GM12874 (cell line): ENCODE measurements around the gene ADGRF1.

Experiments
- CTCF ChIP-seq: IDR thresholded peaks from 2 replicates; pipeline ENCODE4 v1.5.1; 2011; ENCODE audit warnings: low read depth, mild to moderate bottlenecking, control low read depth, low read length, moderate library complexity; ENCODE audit not compliant: insufficient read depth

Gene ADGRF1

GRCh38 chr6:47016261-47016660 lies 25.9 kb downstream of the ADGRF1 start:
- no peak for TF ChIP-seq CTCF

GRCh38 chr6:47014401-47014800 lies 27.7 kb downstream of the ADGRF1 start:
- no peak for TF ChIP-seq CTCF

- no peak for TF ChIP-seq CTCF
Observed at GRCh38 chr6:47009583-47009982, 32.5 kb downstream of the ADGRF1 start.

- TF ChIP-seq CTCF: no peak
Observed at GRCh38 chr6:47008397-47008763, 33.8 kb downstream of the ADGRF1 start.

- TF ChIP-seq CTCF: no peak
Observed at GRCh38 chr6:47007657-47008396, 34.3 kb downstream of the ADGRF1 start.

GRCh38 chr6:47005486-47005885 lies 36.6 kb downstream of the ADGRF1 start:
- TF ChIP-seq CTCF: no peak

- no peak for TF ChIP-seq CTCF
Observed at GRCh38 chr6:47004463-47004862, 37.7 kb downstream of the ADGRF1 start.
